OCI-LY1 (cell line): ENCODE results near the gene AUH.

Experiments
- EZH2 ChIP-seq: fragments of 200-600 bp; sonication (generic), shearing (Covaris generic); IDR thresholded peaks from 2 replicates; pipeline ENCODE4 v1.8.0; 2017; ENCODE audit warnings: borderline replicate concordance, mixed run types, mild to moderate bottlenecking, antibody characterized with exemption, low read length, moderate library complexity, mixed read lengths
- TF ChIP-seq, protein P1 (sequence below): fragments of 200-600 bp; sonication (generic), shearing (Covaris generic); IDR thresholded peaks from 2 replicates; pipeline ENCODE4 v1.5.1; 2017; ENCODE audit warnings: mild to moderate bottlenecking, antibody characterized with exemption, low read length, moderate library complexity, mixed read lengths

- TF ChIP-seq, protein P1, sequence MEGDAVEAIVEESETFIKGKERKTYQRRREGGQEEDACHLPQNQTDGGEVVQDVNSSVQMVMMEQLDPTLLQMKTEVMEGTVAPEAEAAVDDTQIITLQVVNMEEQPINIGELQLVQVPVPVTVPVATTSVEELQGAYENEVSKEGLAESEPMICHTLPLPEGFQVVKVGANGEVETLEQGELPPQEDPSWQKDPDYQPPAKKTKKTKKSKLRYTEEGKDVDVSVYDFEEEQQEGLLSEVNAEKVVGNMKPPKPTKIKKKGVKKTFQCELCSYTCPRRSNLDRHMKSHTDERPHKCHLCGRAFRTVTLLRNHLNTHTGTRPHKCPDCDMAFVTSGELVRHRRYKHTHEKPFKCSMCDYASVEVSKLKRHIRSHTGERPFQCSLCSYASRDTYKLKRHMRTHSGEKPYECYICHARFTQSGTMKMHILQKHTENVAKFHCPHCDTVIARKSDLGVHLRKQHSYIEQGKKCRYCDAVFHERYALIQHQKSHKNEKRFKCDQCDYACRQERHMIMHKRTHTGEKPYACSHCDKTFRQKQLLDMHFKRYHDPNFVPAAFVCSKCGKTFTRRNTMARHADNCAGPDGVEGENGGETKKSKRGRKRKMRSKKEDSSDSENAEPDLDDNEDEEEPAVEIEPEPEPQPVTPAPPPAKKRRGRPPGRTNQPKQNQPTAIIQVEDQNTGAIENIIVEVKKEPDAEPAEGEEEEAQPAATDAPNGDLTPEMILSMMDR = no peak
- TF ChIP-seq EZH2 = no peak
Observed at GRCh38 chr9:91336786-91337185, 24.9 kb downstream of the AUH start.
